B cell (primary cell): ENCODE measurements around the gene TNFAIP8L2.

Source experiments
- EZH2 ChIP-seq: IDR thresholded peaks from 2 replicates; pipeline ENCODE4 v1.6.1; 2012; ENCODE audit warnings: borderline replicate concordance, low read depth, mild to moderate bottlenecking, moderate library complexity, low read length; ENCODE audit not compliant: insufficient read depth, poor library complexity, severe bottlenecking
- TF ChIP-seq, protein P1 (sequence below): fragments of 200-600 bp; IDR thresholded peaks from one replicate; pipeline ENCODE4 v1.8.0; 2022; ENCODE audit warnings: antibody characterized with exemption, mild to moderate bottlenecking

DNA sequence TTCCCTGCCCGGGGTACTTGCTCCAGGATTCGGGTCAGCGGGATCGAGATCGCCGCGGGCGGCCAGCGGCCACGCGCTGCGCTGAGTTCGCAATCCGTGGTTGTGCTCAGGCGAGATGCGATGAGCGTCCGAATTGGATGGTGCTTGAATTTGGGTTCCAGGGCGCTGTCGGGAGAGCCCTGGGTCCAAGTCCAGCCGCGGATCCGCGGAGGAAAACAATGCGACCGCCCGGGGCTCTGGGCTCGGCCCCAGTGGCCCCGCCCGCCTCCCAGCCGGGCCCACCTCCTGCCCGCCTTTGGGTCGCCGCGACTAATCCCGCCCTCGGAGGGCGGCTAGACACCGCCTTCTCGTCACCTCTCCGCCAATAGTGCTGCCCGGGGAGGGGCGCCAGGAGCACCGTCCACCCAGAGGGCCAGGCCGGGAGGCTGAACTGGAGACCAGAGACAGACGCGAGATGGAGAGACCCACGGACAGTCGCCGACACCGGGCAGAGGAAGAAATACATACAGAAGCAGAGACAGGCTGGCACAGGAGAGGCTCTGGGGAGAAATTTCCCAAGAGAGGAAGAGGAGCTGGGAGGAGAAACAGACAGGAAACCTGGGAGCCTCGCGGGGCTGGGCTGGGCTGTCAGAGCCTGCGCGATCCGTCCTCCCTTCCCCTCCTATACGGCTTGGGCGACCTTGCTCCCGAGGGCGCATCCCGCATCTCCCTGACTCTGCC lies 9.9 kb upstream of the TNFAIP8L2 start, which contains the start of gene SEMA6C:
- TF ChIP-seq, protein P1, sequence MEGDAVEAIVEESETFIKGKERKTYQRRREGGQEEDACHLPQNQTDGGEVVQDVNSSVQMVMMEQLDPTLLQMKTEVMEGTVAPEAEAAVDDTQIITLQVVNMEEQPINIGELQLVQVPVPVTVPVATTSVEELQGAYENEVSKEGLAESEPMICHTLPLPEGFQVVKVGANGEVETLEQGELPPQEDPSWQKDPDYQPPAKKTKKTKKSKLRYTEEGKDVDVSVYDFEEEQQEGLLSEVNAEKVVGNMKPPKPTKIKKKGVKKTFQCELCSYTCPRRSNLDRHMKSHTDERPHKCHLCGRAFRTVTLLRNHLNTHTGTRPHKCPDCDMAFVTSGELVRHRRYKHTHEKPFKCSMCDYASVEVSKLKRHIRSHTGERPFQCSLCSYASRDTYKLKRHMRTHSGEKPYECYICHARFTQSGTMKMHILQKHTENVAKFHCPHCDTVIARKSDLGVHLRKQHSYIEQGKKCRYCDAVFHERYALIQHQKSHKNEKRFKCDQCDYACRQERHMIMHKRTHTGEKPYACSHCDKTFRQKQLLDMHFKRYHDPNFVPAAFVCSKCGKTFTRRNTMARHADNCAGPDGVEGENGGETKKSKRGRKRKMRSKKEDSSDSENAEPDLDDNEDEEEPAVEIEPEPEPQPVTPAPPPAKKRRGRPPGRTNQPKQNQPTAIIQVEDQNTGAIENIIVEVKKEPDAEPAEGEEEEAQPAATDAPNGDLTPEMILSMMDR: no peak
- TF ChIP-seq EZH2: no peak
